HG03064 (cell line): ENCODE data around the gene STX11.
"Not testable (repeated sequence)": the region's sequence is repeated elsewhere in the genome, so short reads cannot be mapped to it uniquely, and the experiment has no call there.

Source experiments
- ATAC-seq: cut with Tn5 transposase; IDR thresholded peaks from one replicate; pipeline ENCODE4 v1.9.1; 2021; ENCODE audit warnings: low read depth; ENCODE audit not compliant: unreplicated experiment

The STX11 gene

GRCh38 chr6:144149894-144150709 is at the start of gene STX11:
TSS of gene STX11 (plus strand) at chr6:144150517. CDS start at chr6:144186628, 36,111 bp downstream.
- peak; percentile 59 for ATAC-seq

- no peak for ATAC-seq
Measured at GRCh38 chr6:144103026-144103563, 47.2 kb upstream of the STX11 start.

GRCh38 chr6:144104488-144104887 is 45.8 kb upstream of the STX11 start:
- no peak for ATAC-seq

DNA sequence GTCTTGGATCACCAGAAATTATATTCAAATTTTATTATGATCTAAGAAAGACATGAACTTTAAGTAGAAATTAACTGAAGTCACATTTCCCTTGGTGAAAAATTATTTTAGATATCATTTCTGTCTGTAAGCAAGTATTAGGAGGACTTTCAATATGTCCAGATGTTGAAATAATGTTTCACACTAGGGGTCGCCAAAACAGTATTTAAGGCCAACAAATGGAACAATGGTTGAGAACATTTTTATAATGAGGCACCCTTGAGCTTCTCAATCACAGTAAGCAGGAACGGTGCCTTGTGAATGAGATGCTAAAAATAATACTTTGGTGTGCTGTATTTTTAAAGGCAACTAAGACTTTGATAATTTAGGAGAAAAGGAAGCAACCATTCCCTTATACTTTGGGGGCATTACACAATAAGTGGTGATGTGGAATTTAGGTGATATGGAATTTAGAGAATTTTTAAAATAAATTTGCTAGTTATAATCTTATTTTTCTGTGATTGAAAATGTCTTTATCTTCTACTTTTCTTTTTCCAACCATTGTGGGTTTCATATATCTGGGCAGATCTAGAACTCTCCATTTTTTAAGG is 45.3 kb upstream of the STX11 start:
- ATAC-seq, result peak; percentile 73

- no peak for ATAC-seq
Measured at GRCh38 chr6:144106206-144106605, 44.1 kb upstream of the STX11 start.

DNA sequence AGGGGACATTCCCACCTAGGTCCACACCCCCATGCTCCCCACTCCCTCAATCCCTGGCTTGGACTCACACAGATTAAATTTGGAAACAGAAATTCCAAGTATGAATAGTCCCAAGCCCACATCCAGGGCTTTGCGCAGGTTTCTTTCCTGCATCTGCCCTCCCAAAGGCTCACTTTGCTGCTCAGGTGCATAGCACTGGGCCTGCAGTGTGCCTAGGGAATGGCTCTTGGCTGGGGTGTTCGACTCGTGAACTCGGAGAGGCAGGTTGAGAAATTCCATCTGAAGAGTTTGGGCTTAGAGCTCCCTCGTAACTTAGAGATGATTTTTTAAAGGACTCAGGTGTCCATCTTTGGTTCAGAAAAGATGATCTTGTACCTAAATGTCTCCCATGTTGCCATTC is 40.1 kb upstream of the STX11 start:
- no peak for ATAC-seq

DNA sequence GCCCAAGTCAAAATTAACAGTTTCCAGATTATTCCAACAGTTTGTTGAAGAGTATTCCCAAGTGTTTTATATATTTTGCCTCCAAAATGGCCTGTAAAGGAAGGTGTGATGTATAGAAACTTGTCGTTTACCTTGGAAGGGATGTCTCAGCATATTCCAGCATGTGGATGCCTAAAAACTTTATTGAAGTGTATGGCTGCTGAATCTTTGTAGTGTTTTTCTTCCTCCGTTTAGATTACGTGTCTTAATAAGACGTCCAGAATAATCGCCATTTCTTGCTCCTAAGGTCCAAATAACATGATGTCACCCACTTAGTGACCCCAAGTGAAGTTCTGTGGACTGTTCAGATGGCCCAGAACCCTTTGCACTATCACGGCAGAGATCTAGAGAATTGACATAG is 37.0 kb upstream of the STX11 start:
- ATAC-seq, result no peak

DNA sequence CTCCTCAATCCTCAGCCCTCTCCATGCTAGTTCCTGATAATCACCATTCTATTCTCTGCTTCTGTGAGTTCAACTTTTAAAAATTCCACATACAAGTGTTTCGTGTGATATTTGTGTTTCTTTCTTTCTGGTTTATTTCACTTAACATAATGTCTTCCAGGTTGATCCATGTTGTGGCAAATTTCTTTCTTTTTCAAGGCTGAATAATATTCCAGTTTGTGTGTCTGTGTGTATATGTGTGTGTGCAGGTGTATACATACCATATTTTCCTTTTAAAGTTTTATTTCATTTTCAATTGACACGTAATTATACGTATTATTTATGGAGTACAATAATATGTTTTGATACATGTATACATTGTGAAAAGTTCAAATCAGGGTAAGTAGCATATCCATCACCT is 35.1 kb upstream of the STX11 start:
- ATAC-seq, result no peak

- ATAC-seq, result no peak
Measured at GRCh38 chr6:144119376-144119775, 30.9 kb upstream of the STX11 start.

- ATAC-seq, result no peak
Measured at GRCh38 chr6:144122861-144123260, 27.5 kb upstream of the STX11 start.

DNA sequence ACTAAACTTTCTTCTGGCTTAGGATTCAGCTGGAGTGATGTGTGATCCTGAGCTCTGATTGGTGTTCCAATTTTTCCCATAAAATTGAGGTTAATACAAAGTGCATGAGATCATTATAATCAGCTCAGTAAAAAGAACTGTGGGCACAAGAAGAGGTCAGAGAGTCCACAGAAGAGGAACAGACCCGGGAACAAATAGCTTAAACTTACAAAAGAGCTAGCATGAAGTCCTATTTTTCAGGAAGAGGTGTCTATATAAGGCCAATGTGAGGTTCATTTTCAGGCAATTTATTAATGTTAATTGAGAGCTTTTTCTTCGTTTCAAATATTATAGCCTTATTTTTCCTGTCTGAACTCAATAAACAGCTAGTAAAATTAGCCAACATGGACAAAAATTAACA is 26.9 kb upstream of the STX11 start:
- no peak for ATAC-seq

GRCh38 chr6:144123836-144124235 is 26.5 kb upstream of the STX11 start:
- no peak for ATAC-seq

- no peak for ATAC-seq
Measured at GRCh38 chr6:144127097-144127496, 23.2 kb upstream of the STX11 start.

DNA sequence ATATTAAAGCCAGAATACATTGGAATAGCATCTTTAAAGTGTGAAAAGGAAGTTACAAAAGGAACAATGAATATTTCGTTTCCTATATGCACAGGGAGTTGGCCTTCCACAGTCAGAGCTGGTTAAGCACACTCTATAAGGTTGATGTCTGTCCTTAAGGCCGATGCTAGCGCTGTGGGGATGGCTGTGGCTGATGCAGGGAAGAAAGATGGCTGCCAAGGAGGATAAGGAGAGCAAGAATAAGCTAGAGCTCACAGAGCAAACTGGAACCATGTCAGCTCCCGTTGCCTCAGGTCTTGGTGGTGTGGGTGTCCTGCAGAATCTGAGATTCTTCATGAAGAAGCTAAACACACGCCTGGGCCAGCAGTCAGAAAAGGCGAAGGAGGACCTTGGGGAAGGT is 20.8 kb upstream of the STX11 start:
- ATAC-seq, result no peak

DNA sequence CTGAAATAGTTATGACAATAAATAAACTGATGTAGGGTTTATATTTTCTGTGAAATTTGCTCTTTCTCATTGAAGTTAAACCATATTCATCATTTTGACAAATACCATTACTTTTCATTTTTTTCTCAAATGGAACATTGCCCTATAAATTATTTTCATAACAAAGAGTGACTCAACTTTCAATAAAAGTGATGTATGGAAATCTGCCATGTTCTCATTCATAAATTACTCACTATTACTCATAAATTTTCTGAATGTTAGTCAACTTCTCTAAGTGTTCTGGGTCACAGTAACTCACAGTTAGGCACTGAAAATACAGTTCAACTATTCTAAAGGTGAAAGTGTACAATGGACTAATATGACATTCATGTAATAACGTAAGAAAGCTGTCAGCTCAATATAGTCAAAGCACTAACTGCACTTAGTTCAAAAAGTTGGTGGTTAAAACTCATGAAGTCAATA is 19.0 kb upstream of the STX11 start:
- ATAC-seq, result no peak

- not testable (repeated sequence) for ATAC-seq
Measured at GRCh38 chr6:144132167-144132690, 18.1 kb upstream of the STX11 start.

DNA sequence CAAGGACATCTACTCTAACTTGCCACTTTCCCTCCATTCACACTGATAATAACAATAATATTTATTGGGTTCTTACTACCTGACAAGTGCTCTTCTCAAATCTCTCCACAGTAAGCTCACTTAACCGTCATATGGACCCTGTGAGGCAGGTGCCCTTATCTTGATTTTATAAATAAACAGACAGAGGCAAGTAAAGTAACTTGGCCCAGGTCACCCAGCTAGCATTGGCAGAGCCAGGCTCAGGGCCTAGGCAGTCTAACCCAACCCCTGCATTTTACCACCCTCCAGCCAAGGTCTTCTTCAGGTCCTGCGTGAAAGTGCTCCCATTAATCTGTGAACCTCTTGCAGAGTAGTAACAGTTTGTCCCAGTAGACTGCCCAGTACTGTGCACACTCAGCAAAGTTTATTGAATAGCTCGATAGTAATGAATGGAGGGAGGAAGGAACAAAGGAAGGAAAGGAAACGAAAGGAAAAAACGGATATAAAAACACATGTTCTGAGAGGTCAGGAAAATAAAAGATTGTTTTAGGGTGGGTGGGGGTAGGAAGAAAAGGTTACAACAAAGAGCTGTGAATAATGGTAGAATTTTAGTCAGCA is 17.0 kb upstream of the STX11 start:
- ATAC-seq, result no peak

DNA sequence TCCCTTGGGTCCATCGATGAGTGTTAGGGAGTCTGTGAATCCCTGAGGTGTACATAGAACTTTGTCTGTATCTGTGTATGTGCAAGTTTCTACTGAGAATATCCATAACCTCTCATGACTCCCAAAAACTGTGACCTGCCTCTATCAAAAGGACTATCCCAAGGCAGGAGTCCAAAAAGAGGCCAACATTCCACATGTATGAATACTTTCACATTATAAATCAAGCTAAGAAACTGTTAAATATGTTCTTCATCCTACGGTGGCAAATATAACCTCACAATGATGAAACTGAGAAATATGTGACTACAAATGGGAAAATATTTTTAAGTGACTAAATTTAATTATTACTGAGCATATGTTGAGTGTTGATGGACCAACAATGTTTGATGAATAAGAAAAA is 16.1 kb upstream of the STX11 start:
- ATAC-seq, result no peak

DNA sequence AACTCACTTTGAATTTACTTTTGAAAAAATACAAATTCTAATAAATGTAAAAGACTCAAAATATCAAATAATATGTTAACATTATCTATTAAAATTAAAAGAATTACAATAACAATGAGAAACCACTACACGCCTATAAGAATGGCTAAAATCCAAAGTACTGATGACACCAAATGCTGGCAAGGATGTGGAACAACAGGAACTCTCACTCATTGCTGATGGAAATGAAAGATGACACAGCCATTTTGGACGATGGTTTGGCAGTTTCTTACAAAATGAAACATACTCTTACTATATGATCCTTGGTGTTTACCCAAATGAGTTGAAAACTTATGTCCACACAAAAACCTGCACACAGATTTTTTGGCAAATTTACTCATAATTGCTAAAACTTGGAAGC is 15.6 kb upstream of the STX11 start:
- ATAC-seq, result no peak

DNA sequence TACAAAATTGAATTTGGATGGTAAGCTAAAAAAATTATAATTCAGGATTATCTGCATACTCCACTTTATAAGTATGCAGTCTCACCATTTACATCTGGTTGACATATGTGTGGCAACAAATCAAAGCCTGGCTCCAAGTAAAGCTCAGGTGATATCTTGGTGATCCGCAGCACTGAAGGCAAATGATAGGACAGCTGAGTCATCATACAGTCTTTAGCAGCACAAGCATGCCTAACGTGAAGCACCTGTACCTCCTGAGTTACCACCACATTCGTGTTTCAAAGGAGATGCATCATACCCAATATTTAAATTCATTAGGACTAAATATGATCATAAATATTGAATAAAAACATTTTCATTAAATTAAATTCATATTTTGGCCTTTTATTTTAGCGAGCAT is 11.8 kb upstream of the STX11 start:
- no peak for ATAC-seq

DNA sequence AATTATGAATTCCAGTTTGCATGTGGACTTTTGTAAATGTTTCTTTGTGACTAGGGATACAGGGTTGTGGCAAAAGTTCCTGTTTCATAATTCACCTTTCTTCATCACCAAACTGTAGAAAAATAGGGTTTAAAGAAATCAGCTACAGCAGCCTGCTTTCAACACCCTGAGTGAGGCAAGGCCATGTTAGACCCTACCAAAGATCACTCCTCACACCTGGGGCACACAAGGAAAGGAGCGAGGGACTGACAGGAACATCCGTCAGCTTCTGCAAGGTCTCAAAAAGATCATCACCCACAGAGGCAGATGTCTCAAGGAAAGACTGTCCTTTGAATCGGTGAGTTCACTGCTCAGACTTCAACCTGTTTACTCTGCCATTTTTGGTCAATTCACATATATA is 10.5 kb upstream of the STX11 start:
- ATAC-seq, result no peak
